HepG2 (cell line): ENCODE results near the gene ABHD2. TPM values are rescaled to one million over a fixed set of nuclear protein-coding genes. Genes with fewer than 3 reads are reported as not detected.

Experiments used
- ATAC-seq: fragments of 200-7000 bp; cut with Tn5 transposase; 3 replicates; pipeline ENCODE4 v1.9.1; 2020; ENCODE audit warnings: mild to moderate bottlenecking, moderate library complexity
- BruUV-seq: library from RNA; stranded (reverse); fragments of 400-500 nt; replicated peaks from 2 replicates; lab custom pipeline; 2021; lab: Mats Ljungman, UMichigan
- CTCF ChIA-PET: fragments of 300-600 bp; formaldehyde crosslinking; extraction: SDS; loops from one replicate; lab custom pipeline; 2021; ENCODE audit warnings: low total read pairs, inconsistent platforms, low intra/inter-chr PET ratio; lab: Yijun Ruan, JAX
- POLR2A ChIA-PET: fragments of 350-600 bp; sonication (Branson Sonifier 250); formaldehyde crosslinking; loops from one replicate; lab custom pipeline; 2020; ENCODE audit warnings: antibody characterized with exemption, inconsistent platforms; lab: Yijun Ruan, JAX
- DNase-seq: peaks from one replicate; pipeline ENCODE4 v3.0.0-alpha.2; 2015; ENCODE audit warnings: low spot score
- FAIRE-seq: peaks from 3 replicates; lab custom pipeline; 2011; peaks lifted over from hg19 to GRCh38; lab: Jason Lieb, UNC
- H2AFZ ChIP-seq: one replicate; pipeline ENCODE4 v1.6.1; 2011; ENCODE audit warnings: low read length, inconsistent platforms
- H3K27ac ChIP-seq: fragments of 300-600 bp; 3 replicates; pipeline ENCODE4 v1.8.0; 2011; ENCODE audit warnings: mixed run types, mild to moderate bottlenecking, mixed read lengths, low read length, inconsistent platforms; ENCODE audit not compliant: insufficient read depth; ENCODE audit errors: extremely low read length
- H3K27me3 ChIP-seq, 2 experiments: fragments of 200-600 bp in 1 of 2; 2 replicates in 1 of 2; 3 replicates in 1 of 2; pipeline versions ENCODE4 v1.6.0 to v1.8.0; 2011; ENCODE audit warnings: low read length in 2 of 2, mild to moderate bottlenecking in 2 of 2, moderate library complexity in 2 of 2, inconsistent platforms in 1 of 2; ENCODE audit not compliant: insufficient read depth in 2 of 2, control insufficient read depth in 1 of 2
- H3K36me3 ChIP-seq, 2 experiments: fragments of 200-600 bp in 1 of 2; replicated peaks in 1 of 2; 2 replicates in 1 of 2; 3 replicates in 1 of 2; pipeline versions ENCODE4 v1.5.1 to v1.8.0; 2011; ENCODE audit warnings: low read length in 2 of 2, inconsistent platforms in 1 of 2; ENCODE audit not compliant: insufficient read depth in 2 of 2, control insufficient read depth in 1 of 2
- H3K4me1 ChIP-seq: 2 replicates; pipeline ENCODE4 v1.5.1; 2012; ENCODE audit warnings: low read length, inconsistent platforms; ENCODE audit not compliant: insufficient read depth
- H3K4me2 ChIP-seq: 2 replicates; pipeline ENCODE4 v1.6.0; 2011; ENCODE audit warnings: low read depth, low read length, inconsistent platforms
- H3K4me3 ChIP-seq, 3 experiments: fragments of 200-600 bp in 1 of 3; sonication (generic), shearing (Covaris generic) in 1 of 3; replicated peaks in 1 of 3; 2 replicates each; pipeline ENCODE4 v1.5.1; 2011 to 2016; ENCODE audit warnings: low read length in 3 of 3, inconsistent platforms in 2 of 3, low read depth in 2 of 3, mild to moderate bottlenecking in 2 of 3, control low read depth in 1 of 3, mixed read lengths in 1 of 3; ENCODE audit not compliant: insufficient read depth in 1 of 3
- H3K79me2 ChIP-seq: one replicate; pipeline ENCODE4 v1.6.1; 2011; ENCODE audit warnings: low read length, inconsistent platforms; ENCODE audit not compliant: insufficient read depth
- H3K9ac ChIP-seq: 2 replicates; pipeline ENCODE4 v1.6.0; 2011; ENCODE audit warnings: mild to moderate bottlenecking, low read depth, low read length, inconsistent platforms; ENCODE audit not compliant: insufficient read depth
- H3K9me3 ChIP-seq: 2 replicates; pipeline ENCODE4 v1.5.1; 2012; ENCODE audit warnings: mild to moderate bottlenecking, low read length
- H4K20me1 ChIP-seq: 2 replicates; pipeline ENCODE4 v1.6.0; 2011; ENCODE audit warnings: inconsistent platforms, mild to moderate bottlenecking, low read length, moderate library complexity; ENCODE audit not compliant: insufficient read depth
- ISX ChIP-seq: sonication (generic); formaldehyde crosslinking; conservative IDR thresholded peaks from 2 replicates; pipeline ENCODE4 v1.5.0; 2020; ENCODE audit warnings: missing genetic modification reagents
- PCBP2 ChIP-seq: fragments of 200-400 bp; formaldehyde crosslinking; optimal IDR thresholded peaks from 2 replicates; pipeline ENCODE3; 2018; ENCODE audit warnings: low read length, low read depth; ENCODE audit not compliant: poor library complexity, severe bottlenecking
- PRPF4 ChIP-seq: fragments of 200-400 bp; formaldehyde crosslinking; IDR thresholded peaks from 2 replicates; pipeline ENCODE4 v1.6.1; 2016; ENCODE audit warnings: low read length, low read depth; ENCODE audit not compliant: poor library complexity, severe bottlenecking
- SMAD9 ChIP-seq: sonication (generic); formaldehyde crosslinking; IDR thresholded peaks from 2 replicates; pipeline ENCODE4 v1.5.1; 2020; ENCODE audit warnings: mild to moderate bottlenecking, missing genetic modification reagents
- TBX2 ChIP-seq: sonication (generic); formaldehyde crosslinking; IDR thresholded peaks from 2 replicates; pipeline ENCODE4 v1.5.0; 2020; ENCODE audit warnings: missing genetic modification reagents, mild to moderate bottlenecking, borderline replicate concordance
- TRIM24 ChIP-seq: sonication (generic); formaldehyde crosslinking; IDR thresholded peaks from 2 replicates; pipeline ENCODE4 v1.8.0; 2022; ENCODE audit warnings: mild to moderate bottlenecking, missing genetic modification reagents
- ZNF326 ChIP-seq: sonication (generic); formaldehyde crosslinking; IDR thresholded peaks from 2 replicates; pipeline ENCODE4 v1.4.0; 2020; ENCODE audit warnings: missing genetic modification reagents, borderline replicate concordance
- ZNF768 ChIP-seq: sonication (generic); formaldehyde crosslinking; IDR thresholded peaks from 2 replicates; pipeline ENCODE4 v1.4.0; 2020; ENCODE audit warnings: missing genetic modification reagents
- ZNF83 ChIP-seq: sonication (generic); formaldehyde crosslinking; IDR thresholded peaks from 2 replicates; pipeline ENCODE4 v1.4.0; 2020; ENCODE audit warnings: missing genetic modification reagents, mild to moderate bottlenecking, borderline replicate concordance
- WGBS: methylation state at CpG from one replicate; pipeline ENCODE4 v1.1.6; 2017; ENCODE audit warnings: low lambda C conversion rate; 5-methylcytosine and 5-hydroxymethylcytosine counted together
- in situ Hi-C: cut with HindIII; loops from 2 replicates; pipeline ENCODE4 v1.10.0; 2017; ENCODE audit warnings: low pct_unique_long_range_greater_than_20kb; ENCODE audit not compliant: extremely low pct_ligation_motif_present
- intact Hi-C: fragments of 100-400 bp; cut with micrococcal nuclease; formaldehyde crosslinking; loops from one replicate; pipeline ENCODE4 v1.10.0; 2022; ENCODE audit not compliant: unreplicated experiment
- polyA plus RNA-seq, 8 experiments: library from polyadenylated mRNA; depleted of rRNA in 3 of 8; stranded (reverse) in 7 of 8; unstranded in 1 of 8; fragments of >200 nt; fragmentation: Illumina TruSeq in 4 of 8; extraction: Trizol in 4 of 8; gene quantifications; 2 replicates each; pipeline versions ENCODE4 v1.2.1 to v1.2.3, GENCODE V29; 2011 to 2016; ENCODE audit warnings: low read depth in 4 of 8, missing spikeins in 1 of 8, mixed read lengths in 1 of 8; ENCODE audit not compliant: insufficient read depth in 1 of 8
- total RNA-seq, 5 experiments: library from RNA; depleted of rRNA; stranded (reverse); fragments of >200 nt; fragmentation: Illumina TruSeq; extraction: Trizol; gene quantifications; 2 replicates each; pipeline ENCODE4 v1.2.3, GENCODE V29; 2016; ENCODE audit warnings: low read depth in 1 of 5
- TF ChIP-seq, protein P1 (sequence below): sonication (generic); formaldehyde crosslinking; IDR thresholded peaks from 2 replicates; pipeline ENCODE4 v1.4.0; 2020; ENCODE audit warnings: missing genetic modification reagents, borderline replicate concordance
- TF ChIP-seq, protein P2 (sequence below): sonication (generic); formaldehyde crosslinking; IDR thresholded peaks from 2 replicates; pipeline ENCODE4 v1.4.0; 2020; ENCODE audit warnings: missing genetic modification reagents, borderline replicate concordance
- TF ChIP-seq, protein P3 (sequence below): sonication (generic); formaldehyde crosslinking; IDR thresholded peaks from 2 replicates; pipeline ENCODE4 v1.5.0; 2020; ENCODE audit warnings: missing genetic modification reagents
- TF ChIP-seq, protein P4 (sequence below): sonication (generic); formaldehyde crosslinking; IDR thresholded peaks from 2 replicates; pipeline ENCODE4 v1.4.0; 2020; ENCODE audit warnings: missing genetic modification reagents

ABHD2 gene
- total and polyA plus RNA-seq, 2 of the 13 experiments (the other 11 are each of a cell fraction or from before 2014, with no cell fraction given): 14.8 to 22.4 TPM

DNA sequence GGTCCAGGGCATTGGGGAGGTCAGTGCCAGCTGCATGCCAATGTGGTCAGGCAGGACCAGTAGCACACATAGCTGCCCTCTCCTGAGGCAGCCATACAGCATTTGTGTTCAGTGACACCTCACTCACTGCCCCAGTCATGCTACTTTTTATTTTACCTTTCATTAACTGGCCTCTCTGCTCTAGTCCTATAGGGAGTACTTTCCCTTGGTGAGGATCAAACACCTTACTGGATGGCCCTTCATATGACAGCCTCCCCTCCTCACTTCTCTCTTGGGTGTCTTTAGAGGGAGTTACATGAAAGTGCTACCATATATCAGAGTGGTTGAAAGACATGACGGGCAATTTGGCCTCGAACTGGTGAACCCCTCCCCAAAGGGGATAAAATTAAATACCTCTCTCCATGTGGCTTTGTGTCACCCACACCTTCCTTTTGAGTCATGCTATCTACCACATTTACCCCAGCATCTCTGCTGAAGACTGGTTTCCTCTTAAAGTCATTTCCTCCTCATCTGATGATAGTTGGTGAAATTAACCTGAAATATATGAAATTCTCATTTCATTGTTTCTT is 115.5 kb downstream of the ABHD2 start:
- BruUV-seq: no TSS peak
- TF ChIP-seq, protein P1, sequence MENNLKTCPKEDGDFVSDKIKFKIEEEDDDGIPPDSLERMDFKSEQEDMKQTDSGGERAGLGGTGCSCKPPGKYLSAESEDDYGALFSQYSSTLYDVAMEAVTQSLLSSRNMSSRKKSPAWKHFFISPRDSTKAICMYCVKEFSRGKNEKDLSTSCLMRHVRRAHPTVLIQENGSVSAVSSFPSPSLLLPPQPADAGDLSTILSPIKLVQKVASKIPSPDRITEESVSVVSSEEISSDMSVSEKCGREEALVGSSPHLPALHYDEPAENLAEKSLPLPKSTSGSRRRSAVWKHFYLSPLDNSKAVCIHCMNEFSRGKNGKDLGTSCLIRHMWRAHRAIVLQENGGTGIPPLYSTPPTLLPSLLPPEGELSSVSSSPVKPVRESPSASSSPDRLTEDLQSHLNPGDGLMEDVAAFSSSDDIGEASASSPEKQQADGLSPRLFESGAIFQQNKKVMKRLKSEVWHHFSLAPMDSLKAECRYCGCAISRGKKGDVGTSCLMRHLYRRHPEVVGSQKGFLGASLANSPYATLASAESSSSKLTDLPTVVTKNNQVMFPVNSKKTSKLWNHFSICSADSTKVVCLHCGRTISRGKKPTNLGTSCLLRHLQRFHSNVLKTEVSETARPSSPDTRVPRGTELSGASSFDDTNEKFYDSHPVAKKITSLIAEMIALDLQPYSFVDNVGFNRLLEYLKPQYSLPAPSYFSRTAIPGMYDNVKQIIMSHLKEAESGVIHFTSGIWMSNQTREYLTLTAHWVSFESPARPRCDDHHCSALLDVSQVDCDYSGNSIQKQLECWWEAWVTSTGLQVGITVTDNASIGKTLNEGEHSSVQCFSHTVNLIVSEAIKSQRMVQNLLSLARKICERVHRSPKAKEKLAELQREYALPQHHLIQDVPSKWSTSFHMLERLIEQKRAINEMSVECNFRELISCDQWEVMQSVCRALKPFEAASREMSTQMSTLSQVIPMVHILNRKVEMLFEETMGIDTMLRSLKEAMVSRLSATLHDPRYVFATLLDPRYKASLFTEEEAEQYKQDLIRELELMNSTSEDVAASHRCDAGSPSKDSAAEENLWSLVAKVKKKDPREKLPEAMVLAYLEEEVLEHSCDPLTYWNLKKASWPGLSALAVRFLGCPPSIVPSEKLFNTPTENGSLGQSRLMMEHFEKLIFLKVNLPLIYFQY (CRISPR knock-in tag): no peak
- TF ChIP-seq PRPF4 (no peak), ZNF326 (no peak), TBX2 (CRISPR knock-in tag) (no peak), ISX (CRISPR knock-in tag) (no peak), TRIM24 (CRISPR knock-in tag) (no peak), ZNF83 (CRISPR knock-in tag) (no peak), SMAD9 (no peak), ZNF768 (CRISPR knock-in tag) (no peak), PCBP2 (no peak)
- TF ChIP-seq, protein P2, sequence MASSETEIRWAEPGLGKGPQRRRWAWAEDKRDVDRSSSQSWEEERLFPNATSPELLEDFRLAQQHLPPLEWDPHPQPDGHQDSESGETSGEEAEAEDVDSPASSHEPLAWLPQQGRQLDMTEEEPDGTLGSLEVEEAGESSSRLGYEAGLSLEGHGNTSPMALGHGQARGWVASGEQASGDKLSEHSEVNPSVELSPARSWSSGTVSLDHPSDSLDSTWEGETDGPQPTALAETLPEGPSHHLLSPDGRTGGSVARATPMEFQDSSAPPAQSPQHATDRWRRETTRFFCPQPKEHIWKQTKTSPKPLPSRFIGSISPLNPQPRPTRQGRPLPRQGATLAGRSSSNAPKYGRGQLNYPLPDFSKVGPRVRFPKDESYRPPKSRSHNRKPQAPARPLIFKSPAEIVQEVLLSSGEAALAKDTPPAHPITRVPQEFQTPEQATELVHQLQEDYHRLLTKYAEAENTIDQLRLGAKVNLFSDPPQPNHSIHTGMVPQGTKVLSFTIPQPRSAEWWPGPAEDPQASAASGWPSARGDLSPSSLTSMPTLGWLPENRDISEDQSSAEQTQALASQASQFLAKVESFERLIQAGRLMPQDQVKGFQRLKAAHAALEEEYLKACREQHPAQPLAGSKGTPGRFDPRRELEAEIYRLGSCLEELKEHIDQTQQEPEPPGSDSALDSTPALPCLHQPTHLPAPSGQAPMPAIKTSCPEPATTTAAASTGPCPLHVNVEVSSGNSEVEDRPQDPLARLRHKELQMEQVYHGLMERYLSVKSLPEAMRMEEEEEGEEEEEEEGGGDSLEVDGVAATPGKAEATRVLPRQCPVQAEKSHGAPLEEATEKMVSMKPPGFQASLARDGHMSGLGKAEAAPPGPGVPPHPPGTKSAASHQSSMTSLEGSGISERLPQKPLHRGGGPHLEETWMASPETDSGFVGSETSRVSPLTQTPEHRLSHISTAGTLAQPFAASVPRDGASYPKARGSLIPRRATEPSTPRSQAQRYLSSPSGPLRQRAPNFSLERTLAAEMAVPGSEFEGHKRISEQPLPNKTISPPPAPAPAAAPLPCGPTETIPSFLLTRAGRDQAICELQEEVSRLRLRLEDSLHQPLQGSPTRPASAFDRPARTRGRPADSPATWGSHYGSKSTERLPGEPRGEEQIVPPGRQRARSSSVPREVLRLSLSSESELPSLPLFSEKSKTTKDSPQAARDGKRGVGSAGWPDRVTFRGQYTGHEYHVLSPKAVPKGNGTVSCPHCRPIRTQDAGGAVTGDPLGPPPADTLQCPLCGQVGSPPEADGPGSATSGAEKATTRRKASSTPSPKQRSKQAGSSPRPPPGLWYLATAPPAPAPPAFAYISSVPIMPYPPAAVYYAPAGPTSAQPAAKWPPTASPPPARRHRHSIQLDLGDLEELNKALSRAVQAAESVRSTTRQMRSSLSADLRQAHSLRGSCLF: no peak
- TF ChIP-seq, protein P3, sequence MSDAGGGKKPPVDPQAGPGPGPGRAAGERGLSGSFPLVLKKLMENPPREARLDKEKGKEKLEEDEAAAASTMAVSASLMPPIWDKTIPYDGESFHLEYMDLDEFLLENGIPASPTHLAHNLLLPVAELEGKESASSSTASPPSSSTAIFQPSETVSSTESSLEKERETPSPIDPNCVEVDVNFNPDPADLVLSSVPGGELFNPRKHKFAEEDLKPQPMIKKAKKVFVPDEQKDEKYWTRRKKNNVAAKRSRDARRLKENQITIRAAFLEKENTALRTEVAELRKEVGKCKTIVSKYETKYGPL (CRISPR knock-in tag): no peak
- TF ChIP-seq, protein P4, sequence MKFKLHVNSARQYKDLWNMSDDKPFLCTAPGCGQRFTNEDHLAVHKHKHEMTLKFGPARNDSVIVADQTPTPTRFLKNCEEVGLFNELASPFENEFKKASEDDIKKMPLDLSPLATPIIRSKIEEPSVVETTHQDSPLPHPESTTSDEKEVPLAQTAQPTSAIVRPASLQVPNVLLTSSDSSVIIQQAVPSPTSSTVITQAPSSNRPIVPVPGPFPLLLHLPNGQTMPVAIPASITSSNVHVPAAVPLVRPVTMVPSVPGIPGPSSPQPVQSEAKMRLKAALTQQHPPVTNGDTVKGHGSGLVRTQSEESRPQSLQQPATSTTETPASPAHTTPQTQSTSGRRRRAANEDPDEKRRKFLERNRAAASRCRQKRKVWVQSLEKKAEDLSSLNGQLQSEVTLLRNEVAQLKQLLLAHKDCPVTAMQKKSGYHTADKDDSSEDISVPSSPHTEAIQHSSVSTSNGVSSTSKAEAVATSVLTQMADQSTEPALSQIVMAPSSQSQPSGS (CRISPR knock-in tag): no peak

More for the DNA sequence above, 115.5 kb downstream of the ABHD2 start:
- Histone ChIP-seq H3K4me1 (peaks cover 28% of the 10 kb centered on the region), H3K79me2 (no peaks in the 10 kb centered on the region), H4K20me1 (no peaks in the 10 kb centered on the region), H3K27ac (no peak overlapping the region), H3K9ac (no peak overlapping the region), H3K4me3 (no peak overlapping the region), H2AFZ (no peak overlapping the region), H3K4me2 (no peak overlapping the region), H3K9me3 (no peaks in the 10 kb centered on the region), H3K27me3 (no peaks in the 10 kb centered on the region), H3K36me3 (no peaks in the 10 kb centered on the region)
- DNase-seq (no peak), ATAC-seq (no peak), FAIRE-seq (no peak)
- CTCF ChIA-PET: no interaction called here
- in situ Hi-C loops (loop anchor here (10.0 kb wide), 1 partner anchor 91 kb away; no protein-coding TSS in a partner anchor), intact Hi-C loops (loop anchor here (10.0 kb wide), 1 partner anchor 101 kb away; no protein-coding TSS in a partner anchor)
- POLR2A ChIA-PET: no interaction called here
- WGBS: 71% methylated on average over 2 of the region's 2 CpGs
